ENCODE data around the gene ARHGEF40.

GRCh38 chr14:21060614-21061346 lies 9.3 kb upstream of the ARHGEF40 start:
- no peak for TF ChIP-seq CTCF (IDR thresholded peaks at IDR 0.05)
- no peak for TF ChIP-seq EP300 (IDR thresholded peaks at IDR 0.05)
- TF ChIP-seq POLR2AphosphoS5 (IDR thresholded peaks at IDR 0.05): no peak
